Measurements from ENCODE around the gene NSMF.
"Not testable (repeated sequence)": the region's sequence is repeated elsewhere in the genome, so short reads cannot be mapped to it uniquely, and the experiment has no call there.

Gene NSMF

GRCh38 chr9:137410236-137410890 lies 48.8 kb downstream of the NSMF start:
- not testable (repeated sequence) for DNase-seq

GRCh38 chr9:137409515-137409914 lies 49.6 kb downstream of the NSMF start:
- no peak for DNase-seq

- no peak for DNase-seq
These were observed 50.3 kb downstream of the NSMF start for GRCh38 chr9:137408651-137409405.

GRCh38 chr9:137407590-137408300 lies 51.4 kb downstream of the NSMF start:
- no peak for DNase-seq

GRCh38 chr9:137406876-137407589 lies 52.1 kb downstream of the NSMF start:
- peak; percentile 85 for DNase-seq

- no peak for DNase-seq
These were observed 52.9 kb downstream of the NSMF start for GRCh38 chr9:137406085-137406760.

GRCh38 chr9:137405677-137406081 lies 53.5 kb downstream of the NSMF start:
- DNase-seq, result no peak

GRCh38 chr9:137404961-137405567 lies 54.1 kb downstream of the NSMF start:
- DNase-seq, result no peak

- DNase-seq, result no peak
These were observed 55.9 kb downstream of the NSMF start for GRCh38 chr9:137403269-137403668.

GRCh38 chr9:137402746-137403145 lies 56.4 kb downstream of the NSMF start:
- no peak for DNase-seq

- no peak for DNase-seq
These were observed 60.3 kb downstream of the NSMF start for GRCh38 chr9:137398561-137399468.

- DNase-seq, result no peak
These were observed 61.3 kb downstream of the NSMF start for GRCh38 chr9:137397675-137398423.

Measured in right forelimb (tissue), 1 donor.